Measurements from ENCODE around the gene FOXL3. TPM values are rescaled to one million over a fixed set of nuclear protein-coding genes. Genes with fewer than 3 reads are reported as not detected.
"Not testable (repeated sequence)": the region's sequence is repeated elsewhere in the genome, so short reads cannot be mapped to it uniquely, and the experiment has no call there.

The FOXL3 gene
- total and polyA plus RNA-seq, 2 experiments from 2014 or later = not detected

- 93% methylated on average over 12 of the region's 20 CpGs for WGBS (ENCODE audit: low lambda C conversion rate, missing lambda C conversion rate)
- H3K4me1 ChIP-seq (ENCODE audit: insufficient read depth) = peaks cover 7% of the 10 kb centered on the region
- no peak overlapping the region for H2AFZ ChIP-seq
- H4K20me1 ChIP-seq (ENCODE audit: insufficient read depth, poor library complexity, severe bottlenecking) = no peaks in the 10 kb centered on the region
- no peaks in the 10 kb centered on the region for H3K9me2 ChIP-seq (replicated peaks; ENCODE audit: insufficient read depth)
- H3K4me2 ChIP-seq = no peak overlapping the region
- H3K36me3 ChIP-seq (replicated peaks; ENCODE audit: insufficient read depth, low read depth) = no peaks in the 10 kb centered on the region
- no peak for TF ChIP-seq CTCF (IDR thresholded peaks at IDR 0.05; ENCODE audit: poor library complexity)
- H3K4me3 ChIP-seq = no peak overlapping the region
- H3K79me2 ChIP-seq = no peaks in the 10 kb centered on the region
- no peak overlapping the region for H3K27ac ChIP-seq
- H3K27me3 ChIP-seq = no peaks in the 10 kb centered on the region
- H3K9me3 ChIP-seq (ENCODE audit: low read depth) = no peaks in the 10 kb centered on the region
- no peak for DNase-seq (ENCODE audit: low spot score)
Observed at GRCh38 chr7:296373-296945, 6.5 kb downstream of the FOXL3 start.

GRCh38 chr7:297141-297540 is 7.2 kb downstream of the FOXL3 start:
- H3K4me3 ChIP-seq = not testable (repeated sequence)

GRCh38 chr7:297611-298374 is 7.8 kb downstream of the FOXL3 start:
- no peaks in the 10 kb centered on the region for H3K79me2 ChIP-seq
- H2AFZ ChIP-seq = no peak overlapping the region
- no peaks in the 10 kb centered on the region for H3K9me2 ChIP-seq (replicated peaks; ENCODE audit: insufficient read depth)
- H3K4me2 ChIP-seq = no peak overlapping the region
- TF ChIP-seq CTCF (IDR thresholded peaks at IDR 0.05; ENCODE audit: poor library complexity) (no peak), EZH2 (IDR thresholded peaks at IDR 0.05; ENCODE audit: borderline replicate concordance) (no peak)
- H3K9me3 ChIP-seq (ENCODE audit: low read depth) = no peaks in the 10 kb centered on the region
- no peaks in the 10 kb centered on the region for H3K36me3 ChIP-seq (replicated peaks; ENCODE audit: insufficient read depth, low read depth)
- no peaks in the 10 kb centered on the region for H4K20me1 ChIP-seq (ENCODE audit: insufficient read depth, poor library complexity, severe bottlenecking)
- no peaks in the 10 kb centered on the region for H3K27me3 ChIP-seq
- H3K27ac ChIP-seq = no peak overlapping the region
- H3K4me1 ChIP-seq (ENCODE audit: insufficient read depth) = peaks cover 7% of the 10 kb centered on the region
- H3K4me3 ChIP-seq = no peak overlapping the region
- WGBS (ENCODE audit: low lambda C conversion rate, missing lambda C conversion rate) = 92% methylated on average over 22 of the region's 24 CpGs
- DNase-seq (ENCODE audit: low spot score) = no peak

More at GRCh38 chr7:297141-297540, 7.2 kb downstream of the FOXL3 start:
- WGBS (ENCODE audit: low lambda C conversion rate, missing lambda C conversion rate) = 77% methylated on average over 3 of the region's 24 CpGs
- H3K27ac ChIP-seq; H3K4me1 ChIP-seq (ENCODE audit: insufficient read depth); H3K27me3 ChIP-seq; H3K9me2 ChIP-seq (replicated peaks; ENCODE audit: insufficient read depth); H2AFZ ChIP-seq; H3K9me3 ChIP-seq (ENCODE audit: low read depth); H4K20me1 ChIP-seq (ENCODE audit: insufficient read depth, poor library complexity, severe bottlenecking); H3K79me2 ChIP-seq; DNase-seq (ENCODE audit: low spot score); H3K4me2 ChIP-seq; H3K36me3 ChIP-seq (replicated peaks; ENCODE audit: insufficient read depth, low read depth): not testable (repeated sequence)

DNA sequence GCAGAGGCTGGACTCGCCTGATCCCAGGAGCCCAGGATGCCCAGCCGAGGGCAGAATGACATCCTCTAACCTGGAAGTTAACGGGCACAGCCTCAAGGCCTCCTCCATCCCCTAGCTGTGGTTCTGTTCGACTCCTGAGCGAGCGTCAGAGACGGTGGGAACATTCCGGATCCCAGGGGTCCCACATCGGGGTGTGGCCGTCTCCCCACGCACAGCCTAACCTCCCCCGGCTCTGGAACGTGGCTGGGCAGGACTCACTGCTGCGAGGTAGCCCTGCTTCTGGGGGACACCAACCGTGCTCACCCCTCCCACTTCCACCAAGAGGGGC is 8.4 kb downstream of the FOXL3 start:
- Histone ChIP-seq H3K27me3 (no peaks in the 10 kb centered on the region), H2AFZ (no peak overlapping the region), H3K27ac (no peak overlapping the region), H3K4me3 (no peak overlapping the region), H3K4me1 (ENCODE audit: insufficient read depth) (peaks cover 7% of the 10 kb centered on the region), H4K20me1 (ENCODE audit: insufficient read depth, poor library complexity, severe bottlenecking) (no peaks in the 10 kb centered on the region), H3K36me3 (replicated peaks; ENCODE audit: insufficient read depth, low read depth) (no peaks in the 10 kb centered on the region), H3K9me3 (ENCODE audit: low read depth) (no peaks in the 10 kb centered on the region), H3K4me2 (no peak overlapping the region), H3K79me2 (no peaks in the 10 kb centered on the region), H3K9me2 (replicated peaks; ENCODE audit: insufficient read depth) (no peaks in the 10 kb centered on the region)
- no peak for DNase-seq (ENCODE audit: low spot score)
- TF ChIP-seq CTCF (IDR thresholded peaks at IDR 0.05; ENCODE audit: poor library complexity) (no peak), EZH2phosphoT487 (IDR thresholded peaks at IDR 0.05; ENCODE audit: low read depth, severe bottlenecking, unreplicated experiment) (no peak), EZH2 (IDR thresholded peaks at IDR 0.05; ENCODE audit: borderline replicate concordance) (no peak)
- 90% methylated on average over 15 of the region's 15 CpGs for WGBS (ENCODE audit: low lambda C conversion rate, missing lambda C conversion rate)

Measured in hepatocyte (in vitro differentiated cells).